ENCODE data around the gene CCDC142. TPM values are rescaled to one million over a fixed set of nuclear protein-coding genes. Genes with fewer than 3 reads are reported as not detected.

Gene CCDC142
- total and polyA plus RNA-seq, 9 donors = 3.7 to 31.1 (median 21.7) TPM

GRCh38 chr2:74511104-74511989, 28.5 kb upstream of the CCDC142 start:
- peaks cover 12% of the 10 kb centered on the region for H3K27me3 ChIP-seq
- intact Hi-C loops (cut with DNase I) = no loop called here
- no peak overlapping the region for H3K27ac ChIP-seq
- no peak overlapping the region for H3K4me3 ChIP-seq
- H3K36me3 ChIP-seq = no peaks in the 10 kb centered on the region
- DNase-seq = peak in 1 of 5 donors; percentile 14
- 32 to 42% (median 36%) methylated on average over 11 of the region's 11 CpGs for WGBS, 3 donors
- H3K9me3 ChIP-seq = no peaks in the 10 kb centered on the region
- peaks cover 8% of the 10 kb centered on the region for H3K4me1 ChIP-seq (ENCODE audit: insufficient read depth)
- TF ChIP-seq EP300 (IDR thresholded peaks at IDR 0.05) = no peak
- TF ChIP-seq POLR2A (IDR thresholded peaks at IDR 0.05) = no peak
- no peak for TF ChIP-seq CTCF (IDR thresholded peaks at IDR 0.05)

DNA sequence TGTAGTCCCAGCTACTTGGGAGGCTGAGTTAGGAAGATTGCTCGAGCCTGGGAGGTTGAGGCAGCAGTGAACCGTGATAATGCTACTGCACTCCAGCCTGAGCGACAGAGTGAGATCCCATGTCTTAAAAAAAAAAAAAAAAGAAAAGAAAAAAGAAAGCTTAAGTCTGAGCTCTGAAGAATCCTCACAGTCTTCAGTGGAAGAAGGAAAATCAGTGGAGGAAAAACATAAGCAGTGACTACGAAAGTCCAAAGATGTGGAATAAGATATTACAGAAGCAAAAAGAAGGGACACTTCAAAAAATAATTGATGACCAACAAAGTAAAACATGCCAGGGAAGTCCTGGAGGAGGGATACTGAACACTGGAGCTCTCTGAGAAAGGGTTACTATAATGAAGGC, 27.5 kb upstream of the CCDC142 start:
- peaks cover 7% of the 10 kb centered on the region for H3K27me3 ChIP-seq
- H3K4me1 ChIP-seq (ENCODE audit: insufficient read depth) = peaks cover 5% of the 10 kb centered on the region
- no peak for DNase-seq
- no peaks in the 10 kb centered on the region for H3K9me3 ChIP-seq
- intact Hi-C loops (cut with DNase I) = no loop called here
- H3K27ac ChIP-seq = no peak overlapping the region
- WGBS, 3 donors = 73 to 81% (median 73%) methylated on average over 4 of the region's 4 CpGs
- TF ChIP-seq POLR2A (IDR thresholded peaks at IDR 0.05) = no peak
- TF ChIP-seq CTCF (IDR thresholded peaks at IDR 0.05) = no peak
- TF ChIP-seq EP300 (IDR thresholded peaks at IDR 0.05) = no peak
- no peak overlapping the region for H3K4me3 ChIP-seq
- no peaks in the 10 kb centered on the region for H3K36me3 ChIP-seq

DNA sequence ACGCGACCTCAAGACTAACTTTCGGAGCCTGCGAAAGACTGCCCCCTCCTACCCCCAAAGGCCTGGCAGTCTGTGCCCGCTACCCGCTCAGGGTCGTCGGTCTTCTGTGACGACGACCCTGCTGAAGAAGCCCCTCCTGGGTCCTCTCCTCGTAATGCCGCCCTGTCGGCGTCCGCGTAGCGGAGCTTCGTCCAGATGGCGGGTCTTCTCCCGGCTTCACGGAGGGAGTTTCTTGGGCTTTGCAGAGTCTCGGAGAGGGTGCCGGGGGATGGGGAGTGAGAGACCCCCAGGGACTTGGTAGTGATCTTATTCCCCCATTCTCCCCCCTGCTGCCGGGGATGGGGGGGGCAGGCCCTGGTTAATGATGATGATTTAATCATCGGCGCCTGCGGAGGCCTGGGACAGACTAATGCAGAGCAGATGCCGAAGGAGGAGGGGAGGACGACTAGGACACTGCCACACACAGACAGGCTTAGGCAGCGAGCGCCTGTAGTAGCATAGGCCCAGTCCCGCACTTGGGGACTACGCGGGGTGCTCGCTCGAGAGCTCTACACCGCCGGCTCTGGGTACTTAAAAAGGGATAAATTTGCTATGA, 25.2 kb upstream of the CCDC142 start:
- H3K27me3 ChIP-seq = no peaks in the 10 kb centered on the region
- DNase-seq = peak in 3 of 5 donors; percentile 49 to 60 (median 51)
- H3K4me1 ChIP-seq (ENCODE audit: insufficient read depth) = peaks cover 5% of the 10 kb centered on the region
- peak overlapping the region; percentile 98 to 99 for H3K27ac ChIP-seq
- 12 to 15% (median 13%) methylated on average over 35 to 38 of the region's 38 CpGs for WGBS, 3 donors
- no peaks in the 10 kb centered on the region for H3K9me3 ChIP-seq
- TF ChIP-seq CTCF (IDR thresholded peaks at IDR 0.05) = no peak
- no peak for TF ChIP-seq POLR2A (IDR thresholded peaks at IDR 0.05)
- no peak for TF ChIP-seq EP300 (IDR thresholded peaks at IDR 0.05)
- H3K36me3 ChIP-seq = no peaks in the 10 kb centered on the region
- intact Hi-C loops (cut with DNase I) = loop anchor here in 1 of 4 donors (10.0 kb wide), 1 partner anchor 77 kb away; no protein-coding TSS in a partner anchor
- peak overlapping the region; percentile 71 for H3K4me3 ChIP-seq

- Histone ChIP-seq H3K4me1 (ENCODE audit: insufficient read depth) (peaks cover 5% of the 10 kb centered on the region), H3K4me3 (peak within 1 kb of the TSS; percentile 71), H3K27me3 (no peaks in the 10 kb centered on the region), H3K27ac (peak within 1 kb of the TSS; percentile 98 to 99), H3K9me3 (no peaks in the 10 kb centered on the region), H3K36me3 (no peaks in the 10 kb centered on the region)
- 0 to 2% (median 1%) methylated on average over 56 of the region's 56 CpGs for WGBS, 3 donors
- TF ChIP-seq POLR2A (IDR thresholded peaks at IDR 0.05) = peak; percentile 22
- TF ChIP-seq CTCF (IDR thresholded peaks at IDR 0.05) = peak in 2 of 3 donors; percentile 19 to 37
- TF ChIP-seq EP300 (IDR thresholded peaks at IDR 0.05) = no peak
- peak; percentile 99 to 100 (median 100) for DNase-seq
- intact Hi-C loops (cut with DNase I) = loop anchor here in 1 of 4 donors (10.0 kb wide), 1 partner anchor 77 kb away; no protein-coding TSS in a partner anchor
These were observed 24.5 kb upstream of the CCDC142 start, which contains the start of gene PCGF1 for GRCh38 chr2:74507145-74507925. Gene PCGF1 (minus strand): TSS chr2:74507695. CDS start chr2:74507668, 27 bp downstream.
